Subcutaneous abdominal adipose tissue (tissue), 5 donors: ENCODE results near the gene PSMA8.
"Not testable (repeated sequence)": the region's sequence is repeated elsewhere in the genome, so short reads cannot be mapped to it uniquely, and the experiment has no call there.

Experiments
- H3K27ac ChIP-seq: one replicate; pipeline ENCODE4 v1.7.0; 2013; ENCODE audit warnings: low read depth, mild to moderate bottlenecking, inconsistent platforms, low read length, moderate library complexity
- H3K27me3 ChIP-seq, 5 donors: one replicate each; pipeline ENCODE4 v1.7.0; 2013; ENCODE audit warnings: low read length in 5 of 5, inconsistent platforms in 1 of 5; ENCODE audit not compliant: control insufficient read depth in 5 of 5, insufficient read depth in 4 of 5
- H3K36me3 ChIP-seq, 5 donors: one replicate each; pipeline ENCODE4 v1.7.0; 2013; ENCODE audit warnings: low read length in 5 of 5; ENCODE audit not compliant: control insufficient read depth in 5 of 5, insufficient read depth in 5 of 5
- H3K4me1 ChIP-seq, 5 donors: one replicate each; pipeline ENCODE4 v1.7.0; 2013; ENCODE audit warnings: low read length in 5 of 5, mild to moderate bottlenecking in 3 of 5, moderate library complexity in 1 of 5; ENCODE audit not compliant: control insufficient read depth in 5 of 5, insufficient read depth in 5 of 5
- H3K4me3 ChIP-seq, 5 donors: one replicate each; pipeline ENCODE4 v1.7.0; 2013; ENCODE audit warnings: low read length in 5 of 5, low read depth in 1 of 5
- H3K9ac ChIP-seq, 5 donors: one replicate each; pipeline ENCODE4 v1.7.0; 2013; ENCODE audit warnings: low read length in 5 of 5, mild to moderate bottlenecking in 4 of 5, moderate library complexity in 3 of 5
- H3K9me3 ChIP-seq, 5 donors: one replicate each; pipeline ENCODE4 v1.7.0; 2013; ENCODE audit warnings: low read length in 5 of 5; ENCODE audit not compliant: control insufficient read depth in 5 of 5
- donor health status: healthy.
- donor health status: healthy.
- donor health status: healthy.
- donor health status: healthy.
- donor health status: healthy.

The PSMA8 gene

DNA sequence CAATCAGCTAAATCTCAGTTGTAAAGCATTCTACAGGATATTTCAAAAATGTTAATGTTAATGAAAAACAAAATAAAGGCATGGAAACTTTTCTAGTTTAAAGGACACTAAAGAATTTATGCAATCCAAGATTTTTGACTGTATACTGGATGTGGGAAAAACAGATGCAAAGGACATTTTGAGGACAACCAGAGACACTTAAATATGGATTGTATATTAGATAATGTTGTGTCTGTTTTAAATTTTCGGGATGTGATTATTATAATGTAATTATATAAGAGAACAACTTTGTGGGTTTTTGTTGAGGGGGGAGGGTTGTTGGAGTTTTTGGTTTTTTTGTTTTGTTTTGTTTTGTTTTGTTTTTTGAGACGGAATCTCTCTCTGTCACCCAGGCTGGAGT, 30.9 kb downstream of the PSMA8 start:
- Histone ChIP-seq H3K4me3 (no peak overlapping the region), H3K36me3 (no peaks in the 10 kb centered on the region), H3K9ac (no peak overlapping the region), H3K4me1 (no peaks in the 10 kb centered on the region), H3K9me3 (no peaks in the 10 kb centered on the region), H3K27me3 (peaks cover 0 to 2% (median 0%) of the 10 kb centered on the region in 5 donors), H3K27ac (no peak overlapping the region)

DNA sequence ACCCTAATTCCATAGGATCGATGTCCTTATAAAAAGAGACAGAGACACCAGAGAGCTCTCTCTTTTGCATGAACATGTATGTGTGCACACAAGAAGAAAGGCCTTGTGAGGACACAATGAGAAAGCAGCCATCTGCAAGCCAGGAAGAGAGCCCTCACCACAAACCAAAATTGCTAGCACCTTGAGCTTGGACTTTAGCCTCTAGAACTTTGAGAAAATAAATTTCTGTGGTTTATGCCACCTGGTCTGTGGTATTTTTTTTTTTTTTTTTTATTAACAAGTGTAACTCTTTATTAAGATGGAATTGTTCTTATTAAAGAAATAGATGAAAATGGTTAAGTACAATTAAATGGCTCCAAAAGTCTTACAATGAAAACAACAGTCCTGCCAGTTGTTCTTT, 33.9 kb downstream of the PSMA8 start:
- not testable (repeated sequence) for H3K27ac ChIP-seq, H3K36me3 ChIP-seq

DNA sequence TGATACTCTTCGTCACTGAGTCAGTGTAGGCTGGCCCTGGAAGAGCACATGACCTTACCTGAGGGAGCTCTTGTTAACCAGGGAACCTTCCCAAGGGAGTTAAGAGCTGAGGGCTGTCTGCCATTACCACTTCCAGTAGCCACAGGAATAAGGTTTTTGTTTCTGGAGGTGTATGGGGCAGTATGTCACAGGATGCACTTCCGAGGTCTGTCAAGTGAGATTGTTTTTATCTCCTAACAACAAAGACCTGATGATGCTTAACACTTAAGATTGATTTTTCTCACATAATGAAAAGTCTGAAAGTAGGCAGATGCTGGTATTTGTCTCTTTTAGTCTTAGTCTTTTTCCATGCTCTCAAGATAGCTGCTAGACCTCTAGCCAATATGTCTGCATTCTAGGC, 41.8 kb downstream of the PSMA8 start:
- Histone ChIP-seq H3K27ac (no peak overlapping the region), H3K9ac (no peak overlapping the region), H3K4me1 (no peaks in the 10 kb centered on the region), H3K4me3 (no peak overlapping the region), H3K36me3 (no peaks in the 10 kb centered on the region), H3K9me3 (no peaks in the 10 kb centered on the region), H3K27me3 (no peaks in the 10 kb centered on the region)

More for the DNA sequence above, 33.9 kb downstream of the PSMA8 start:
- not testable (repeated sequence) for H3K9me3 ChIP-seq, H3K4me1 ChIP-seq, H3K9ac ChIP-seq, H3K4me3 ChIP-seq, H3K27me3 ChIP-seq

DNA sequence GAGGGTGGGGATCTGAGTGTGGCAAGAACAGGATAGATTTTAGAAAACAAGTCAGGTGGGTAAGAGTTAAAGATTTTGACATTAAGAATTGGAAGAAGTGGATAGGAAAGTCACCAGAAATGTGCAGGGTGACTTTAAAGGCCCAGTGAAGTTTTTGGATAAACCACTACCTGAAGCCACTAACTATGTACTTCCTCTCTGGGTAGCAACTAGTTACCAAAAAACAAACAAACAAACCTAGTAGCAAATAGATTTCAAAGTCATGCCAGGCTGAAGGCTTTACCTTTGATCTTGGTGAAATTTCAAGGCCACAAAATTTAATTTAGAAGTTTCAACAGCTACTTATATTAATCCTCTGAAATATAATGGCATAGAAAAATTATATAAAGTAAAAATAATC, 42.5 kb downstream of the PSMA8 start:
- no peaks in the 10 kb centered on the region for H3K9me3 ChIP-seq
- no peaks in the 10 kb centered on the region for H3K27me3 ChIP-seq
- H3K4me1 ChIP-seq, result no peaks in the 10 kb centered on the region
- H3K36me3 ChIP-seq, result no peaks in the 10 kb centered on the region
- no peak overlapping the region for H3K9ac ChIP-seq
- no peak overlapping the region for H3K4me3 ChIP-seq
- H3K27ac ChIP-seq, result no peak overlapping the region

DNA sequence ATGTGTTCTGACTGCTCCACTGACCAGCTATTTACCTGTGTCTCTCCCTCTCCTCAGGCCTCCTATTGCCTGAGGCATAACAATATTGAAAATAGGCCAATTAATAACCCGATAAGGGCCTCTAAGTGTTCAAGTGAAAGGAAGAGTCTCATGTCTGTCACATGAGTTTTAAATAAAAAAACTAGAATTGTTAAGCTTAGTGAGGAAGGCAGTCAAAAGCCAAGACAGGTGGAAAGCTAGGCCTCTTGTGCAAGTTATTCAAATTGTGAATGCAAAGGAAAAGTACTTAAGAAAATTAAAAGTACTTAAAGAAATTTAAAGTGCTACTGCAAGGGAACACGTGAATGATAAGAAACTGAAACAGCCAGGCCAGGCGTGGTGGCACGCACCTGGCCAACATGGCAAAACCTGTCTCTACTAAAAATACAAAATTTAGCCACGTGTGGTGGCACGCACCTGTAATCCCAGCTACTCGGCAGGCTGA, 47.7 kb downstream of the PSMA8 start:
- no peak overlapping the region for H3K27ac ChIP-seq
- no peaks in the 10 kb centered on the region for H3K9me3 ChIP-seq
- H3K27me3 ChIP-seq, result no peaks in the 10 kb centered on the region
- no peaks in the 10 kb centered on the region for H3K36me3 ChIP-seq
- H3K4me1 ChIP-seq, result no peaks in the 10 kb centered on the region
- H3K4me3 ChIP-seq, result no peak overlapping the region
- H3K9ac ChIP-seq, result no peak overlapping the region

DNA sequence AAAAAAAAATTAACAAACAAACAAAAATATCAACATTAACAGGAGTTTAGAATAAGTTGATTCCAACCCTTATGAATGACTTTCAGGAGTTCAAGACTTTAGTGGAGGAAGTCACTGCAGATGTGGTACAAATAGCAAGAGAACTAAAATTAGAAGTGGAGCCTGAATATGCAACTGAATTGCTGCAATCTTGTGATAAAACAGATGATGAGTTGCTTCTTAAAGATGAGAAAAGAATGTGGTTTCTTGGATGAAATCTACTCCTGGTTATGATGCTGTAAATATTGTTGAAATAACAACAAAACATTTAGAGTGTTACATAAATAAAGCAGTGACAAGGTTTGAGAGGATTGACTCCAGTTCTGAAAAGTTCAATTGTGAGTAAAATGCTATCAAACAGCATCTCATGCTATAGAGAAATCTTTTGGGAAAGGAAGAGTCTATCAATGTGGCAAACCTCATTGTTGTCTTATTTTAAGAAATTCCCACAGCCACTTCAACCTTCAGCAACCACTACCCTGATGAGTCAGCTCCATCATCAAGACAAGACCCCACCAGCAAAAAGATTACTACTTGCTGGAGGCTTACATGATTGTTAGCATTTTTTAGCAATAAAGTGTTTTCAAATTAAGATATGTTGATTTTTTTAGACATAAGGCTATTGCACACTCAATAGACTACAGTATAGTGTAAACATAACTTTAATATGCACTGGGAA, 49.9 kb downstream of the PSMA8 start:
- no peaks in the 10 kb centered on the region for H3K36me3 ChIP-seq
- no peaks in the 10 kb centered on the region for H3K27me3 ChIP-seq
- H3K27ac ChIP-seq, result no peak overlapping the region

GRCh38 chr18:26185267-26185666, 51.6 kb downstream of the PSMA8 start:
- no peak overlapping the region for H3K4me3 ChIP-seq
- no peaks in the 10 kb centered on the region for H3K36me3 ChIP-seq
- no peaks in the 10 kb centered on the region for H3K27me3 ChIP-seq
- H3K27ac ChIP-seq, result no peak overlapping the region
- H3K9me3 ChIP-seq, result peaks cover 0 to 4% (median 0%) of the 10 kb centered on the region in 5 donors
- H3K4me1 ChIP-seq, result no peaks in the 10 kb centered on the region
- H3K9ac ChIP-seq, result no peak overlapping the region

More for the DNA sequence above, 49.9 kb downstream of the PSMA8 start:
- Histone ChIP-seq H3K4me1 (no peaks in the 10 kb centered on the region), H3K4me3 (no peak overlapping the region), H3K9ac (no peak overlapping the region), H3K9me3 (peaks cover 0 to 4% (median 0%) of the 10 kb centered on the region in 5 donors)

DNA sequence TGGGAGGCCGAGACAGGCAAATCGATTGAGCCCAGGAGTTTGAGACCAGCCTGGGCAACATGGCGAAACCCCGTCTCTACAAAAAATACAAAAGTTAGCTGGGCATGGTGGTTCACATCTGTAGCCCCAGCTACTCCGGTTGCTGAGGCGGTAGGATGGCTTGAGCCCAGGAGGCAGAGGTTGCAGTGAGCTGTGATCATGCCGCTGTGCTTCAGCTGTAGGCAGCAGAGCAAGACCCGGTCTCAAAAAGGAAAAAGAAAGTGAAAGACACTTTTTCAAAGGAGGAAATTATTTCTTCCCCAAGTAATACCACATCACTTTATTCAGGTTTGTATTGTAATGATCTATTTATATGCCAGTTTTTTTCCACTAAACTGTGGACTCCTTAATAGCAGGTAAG, 56.8 kb downstream of the PSMA8 start:
- H3K27me3 ChIP-seq, result no peaks in the 10 kb centered on the region
- no peak overlapping the region for H3K4me3 ChIP-seq
- peaks cover 0 to 4% (median 0%) of the 10 kb centered on the region in 5 donors for H3K9me3 ChIP-seq
- H3K27ac ChIP-seq, result no peak overlapping the region
- no peaks in the 10 kb centered on the region for H3K36me3 ChIP-seq
- no peak overlapping the region for H3K9ac ChIP-seq
- no peaks in the 10 kb centered on the region for H3K4me1 ChIP-seq

DNA sequence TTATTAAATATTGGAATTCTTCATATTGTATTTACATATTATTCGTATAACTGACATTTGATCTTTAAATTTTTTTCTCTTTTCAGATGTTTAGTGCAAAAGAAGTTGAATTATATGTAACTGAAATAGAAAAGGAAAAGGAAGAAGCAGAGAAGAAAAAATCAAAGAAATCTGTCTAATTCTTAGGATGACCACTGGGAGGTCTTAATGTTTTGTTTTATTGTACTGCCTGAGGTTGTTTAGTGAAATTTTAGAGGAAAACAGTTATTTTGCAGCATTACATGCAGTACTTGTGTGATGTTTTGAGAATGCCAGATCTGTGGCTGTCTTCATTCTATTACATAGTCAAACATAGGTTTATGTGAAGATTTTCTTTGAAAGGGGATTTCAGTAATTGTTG, 58.6 kb downstream of the PSMA8 start:
- Histone ChIP-seq H3K4me3 (no peak overlapping the region), H3K9me3 (peaks cover 0 to 4% (median 0%) of the 10 kb centered on the region in 5 donors), H3K4me1 (no peaks in the 10 kb centered on the region), H3K36me3 (no peaks in the 10 kb centered on the region), H3K27ac (no peak overlapping the region), H3K27me3 (no peaks in the 10 kb centered on the region), H3K9ac (no peak overlapping the region)

DNA sequence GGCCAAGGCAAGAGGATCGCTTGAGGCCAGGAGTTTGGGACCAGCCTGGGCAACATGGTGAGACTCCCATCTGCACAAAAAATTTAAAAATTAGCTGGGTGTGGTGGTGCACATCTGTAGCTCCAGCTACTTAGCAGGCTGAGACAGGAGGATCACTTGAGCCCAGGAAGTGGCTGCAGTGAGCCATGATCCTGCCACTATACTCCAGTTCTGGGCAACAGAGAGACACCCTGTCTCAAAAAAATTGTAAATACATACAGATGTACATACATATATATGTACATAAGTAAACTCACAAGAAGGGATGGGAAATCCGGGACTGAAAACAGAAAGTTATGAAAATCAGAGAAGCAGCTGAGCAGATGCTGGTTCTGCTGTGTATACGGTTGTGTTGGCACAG, 62.9 kb downstream of the PSMA8 start:
- Histone ChIP-seq H3K4me3 (no peak overlapping the region), H3K9me3 (peaks cover 0 to 7% (median 0%) of the 10 kb centered on the region in 5 donors), H3K27ac (no peak overlapping the region), H3K36me3 (no peaks in the 10 kb centered on the region), H3K9ac (no peak overlapping the region), H3K27me3 (no peaks in the 10 kb centered on the region), H3K4me1 (no peaks in the 10 kb centered on the region)
